ENCODE measurements around the gene FXYD2. TPM values are rescaled to one million over a fixed set of nuclear protein-coding genes. Genes with fewer than 3 reads are reported as not detected.

The FXYD2 gene
- total and polyA plus RNA-seq, 10 of the 15 experiments (the other 5 are each of a cell fraction or from before 2014, with no cell fraction given) = 1.2 to 4.5 (median 2.4) TPM

DNA sequence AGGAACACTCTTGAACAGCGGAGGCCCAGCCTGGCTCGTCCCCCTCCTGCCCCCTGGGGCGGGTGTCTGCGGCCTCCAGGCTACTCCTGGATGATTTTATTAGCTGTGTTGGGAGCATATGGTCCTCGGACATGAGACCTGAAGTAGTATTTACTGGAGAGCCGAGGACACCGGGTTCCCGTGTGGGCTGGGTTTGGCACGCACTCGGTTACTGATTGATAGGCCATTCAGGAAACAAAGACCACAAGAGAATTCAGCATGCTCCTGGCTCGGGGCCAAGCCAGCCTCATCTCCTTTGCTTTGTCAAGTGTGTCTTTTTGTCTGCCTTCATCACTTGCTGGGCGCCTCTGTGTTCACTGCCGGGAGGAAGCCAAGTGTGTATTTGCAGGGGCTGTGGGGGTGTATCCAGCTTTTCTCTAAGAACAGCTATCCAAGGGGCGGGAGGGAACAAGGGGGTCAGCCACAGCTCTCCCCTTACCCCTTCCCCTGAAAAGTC, 9.7 kb downstream of the FXYD2 start (continued):
- TF ChIP-seq RUNX3 (IDR thresholded peaks at IDR 0.05; ENCODE audit: low read length) (peak; percentile 95), ZBED1 (IDR thresholded peaks at IDR 0.05; ENCODE audit: borderline replicate concordance) (no peak; the same call in 1 of the 2 replicates), EGR1 (IDR thresholded peaks at IDR 0.05; ENCODE audit: borderline replicate concordance in 1 of 2, low read depth in 2 of 2, low read length in 2 of 2) (no peak; a peak in 1 of 3 replicates), HCFC1 (IDR thresholded peaks at IDR 0.05; ENCODE audit: low read length) (no peak), JUND (IDR thresholded peaks at IDR 0.05; ENCODE audit: low read depth, low read length) (no peak), MYC (IDR thresholded peaks at IDR 0.05; ENCODE audit: insufficient read depth, insufficient read length, insufficient replicate concordance, low read length, severe bottlenecking) (no peak), MYB (IDR thresholded peaks at IDR 0.05; ENCODE audit: borderline replicate concordance, low read depth, low read length) (no peak), SIX5 (IDR thresholded peaks at IDR 0.05; ENCODE audit: low read depth, low read length, severe bottlenecking) (no peak), TCF12 (IDR thresholded peaks at IDR 0.05; ENCODE audit: low read depth, low read length) (peak; percentile 85), NFYA (IDR thresholded peaks at IDR 0.05; ENCODE audit: borderline replicate concordance, low read depth, low read length) (no peak), FOXK2 (IDR thresholded peaks at IDR 0.05) (no peak), ETV6 (conservative IDR thresholded peaks at IDR 0.05 in 1 of 2, IDR thresholded peaks at IDR 0.05 in 1 of 2; ENCODE audit: borderline replicate concordance in 1 of 2, low read depth in 1 of 2) (peak in 1 of 2 experiments; percentile 65; a peak in 1 of 4 replicates), SMAD1 (IDR thresholded peaks at IDR 0.05; ENCODE audit: low read depth, partially characterized antibody) (peak; percentile 100), ZNF274 (IDR thresholded peaks at IDR 0.05; ENCODE audit: insufficient read depth, insufficient read length) (no peak), MEF2B (IDR thresholded peaks at IDR 0.05; ENCODE audit: partially characterized antibody, poor library complexity, severe bottlenecking) (no peak)
- TF ChIP-seq, protein P1, sequence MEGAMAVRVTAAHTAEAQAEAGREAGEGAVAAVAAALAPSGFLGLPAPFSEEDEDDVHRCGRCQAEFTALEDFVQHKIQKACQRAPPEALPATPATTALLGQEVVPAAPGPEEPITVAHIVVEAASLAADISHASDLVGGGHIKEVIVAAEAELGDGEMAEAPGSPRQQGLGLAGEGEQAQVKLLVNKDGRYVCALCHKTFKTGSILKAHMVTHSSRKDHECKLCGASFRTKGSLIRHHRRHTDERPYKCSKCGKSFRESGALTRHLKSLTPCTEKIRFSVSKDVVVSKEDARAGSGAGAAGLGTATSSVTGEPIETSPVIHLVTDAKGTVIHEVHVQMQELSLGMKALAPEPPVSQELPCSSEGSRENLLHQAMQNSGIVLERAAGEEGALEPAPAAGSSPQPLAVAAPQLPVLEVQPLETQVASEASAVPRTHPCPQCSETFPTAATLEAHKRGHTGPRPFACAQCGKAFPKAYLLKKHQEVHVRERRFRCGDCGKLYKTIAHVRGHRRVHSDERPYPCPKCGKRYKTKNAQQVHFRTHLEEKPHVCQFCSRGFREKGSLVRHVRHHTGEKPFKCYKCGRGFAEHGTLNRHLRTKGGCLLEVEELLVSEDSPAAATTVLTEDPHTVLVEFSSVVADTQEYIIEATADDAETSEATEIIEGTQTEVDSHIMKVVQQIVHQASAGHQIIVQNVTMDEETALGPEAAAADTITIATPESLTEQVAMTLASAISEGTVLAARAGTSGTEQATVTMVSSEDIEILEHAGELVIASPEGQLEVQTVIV (IDR thresholded peaks at IDR 0.05; ENCODE audit: borderline replicate concordance, partially characterized antibody) = no peak
- TF ChIP-seq, protein P2, sequence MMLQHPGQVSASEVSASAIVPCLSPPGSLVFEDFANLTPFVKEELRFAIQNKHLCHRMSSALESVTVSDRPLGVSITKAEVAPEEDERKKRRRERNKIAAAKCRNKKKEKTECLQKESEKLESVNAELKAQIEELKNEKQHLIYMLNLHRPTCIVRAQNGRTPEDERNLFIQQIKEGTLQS (IDR thresholded peaks at IDR 0.05; ENCODE audit: borderline replicate concordance, extremely low read depth, low read depth, low read length) = no peak
- TF ChIP-seq, protein P3, sequence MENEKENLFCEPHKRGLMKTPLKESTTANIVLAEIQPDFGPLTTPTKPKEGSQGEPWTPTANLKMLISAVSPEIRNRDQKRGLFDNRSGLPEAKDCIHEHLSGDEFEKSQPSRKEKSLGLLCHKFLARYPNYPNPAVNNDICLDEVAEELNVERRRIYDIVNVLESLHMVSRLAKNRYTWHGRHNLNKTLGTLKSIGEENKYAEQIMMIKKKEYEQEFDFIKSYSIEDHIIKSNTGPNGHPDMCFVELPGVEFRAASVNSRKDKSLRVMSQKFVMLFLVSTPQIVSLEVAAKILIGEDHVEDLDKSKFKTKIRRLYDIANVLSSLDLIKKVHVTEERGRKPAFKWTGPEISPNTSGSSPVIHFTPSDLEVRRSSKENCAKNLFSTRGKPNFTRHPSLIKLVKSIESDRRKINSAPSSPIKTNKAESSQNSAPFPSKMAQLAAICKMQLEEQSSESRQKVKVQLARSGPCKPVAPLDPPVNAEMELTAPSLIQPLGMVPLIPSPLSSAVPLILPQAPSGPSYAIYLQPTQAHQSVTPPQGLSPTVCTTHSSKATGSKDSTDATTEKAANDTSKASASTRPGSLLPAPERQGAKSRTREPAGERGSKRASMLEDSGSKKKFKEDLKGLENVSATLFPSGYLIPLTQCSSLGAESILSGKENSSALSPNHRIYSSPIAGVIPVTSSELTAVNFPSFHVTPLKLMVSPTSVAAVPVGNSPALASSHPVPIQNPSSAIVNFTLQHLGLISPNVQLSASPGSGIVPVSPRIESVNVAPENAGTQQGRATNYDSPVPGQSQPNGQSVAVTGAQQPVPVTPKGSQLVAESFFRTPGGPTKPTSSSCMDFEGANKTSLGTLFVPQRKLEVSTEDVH (IDR thresholded peaks at IDR 0.05; ENCODE audit: low read depth, partially characterized antibody) = no peak
- TF ChIP-seq, protein P4, sequence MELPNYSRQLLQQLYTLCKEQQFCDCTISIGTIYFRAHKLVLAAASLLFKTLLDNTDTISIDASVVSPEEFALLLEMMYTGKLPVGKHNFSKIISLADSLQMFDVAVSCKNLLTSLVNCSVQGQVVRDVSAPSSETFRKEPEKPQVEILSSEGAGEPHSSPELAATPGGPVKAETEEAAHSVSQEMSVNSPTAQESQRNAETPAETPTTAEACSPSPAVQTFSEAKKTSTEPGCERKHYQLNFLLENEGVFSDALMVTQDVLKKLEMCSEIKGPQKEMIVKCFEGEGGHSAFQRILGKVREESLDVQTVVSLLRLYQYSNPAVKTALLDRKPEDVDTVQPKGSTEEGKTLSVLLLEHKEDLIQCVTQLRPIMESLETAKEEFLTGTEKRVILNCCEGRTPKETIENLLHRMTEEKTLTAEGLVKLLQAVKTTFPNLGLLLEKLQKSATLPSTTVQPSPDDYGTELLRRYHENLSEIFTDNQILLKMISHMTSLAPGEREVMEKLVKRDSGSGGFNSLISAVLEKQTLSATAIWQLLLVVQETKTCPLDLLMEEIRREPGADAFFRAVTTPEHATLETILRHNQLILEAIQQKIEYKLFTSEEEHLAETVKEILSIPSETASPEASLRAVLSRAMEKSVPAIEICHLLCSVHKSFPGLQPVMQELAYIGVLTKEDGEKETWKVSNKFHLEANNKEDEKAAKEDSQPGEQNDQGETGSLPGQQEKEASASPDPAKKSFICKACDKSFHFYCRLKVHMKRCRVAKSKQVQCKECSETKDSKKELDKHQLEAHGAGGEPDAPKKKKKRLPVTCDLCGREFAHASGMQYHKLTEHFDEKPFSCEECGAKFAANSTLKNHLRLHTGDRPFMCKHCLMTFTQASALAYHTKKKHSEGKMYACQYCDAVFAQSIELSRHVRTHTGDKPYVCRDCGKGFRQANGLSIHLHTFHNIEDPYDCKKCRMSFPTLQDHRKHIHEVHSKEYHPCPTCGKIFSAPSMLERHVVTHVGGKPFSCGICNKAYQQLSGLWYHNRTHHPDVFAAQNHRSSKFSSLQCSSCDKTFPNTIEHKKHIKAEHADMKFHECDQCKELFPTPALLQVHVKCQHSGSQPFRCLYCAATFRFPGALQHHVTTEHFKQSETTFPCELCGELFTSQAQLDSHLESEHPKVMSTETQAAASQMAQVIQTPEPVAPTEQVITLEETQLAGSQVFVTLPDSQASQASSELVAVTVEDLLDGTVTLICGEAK (IDR thresholded peaks at IDR 0.05; ENCODE audit: borderline replicate concordance) = no peak
